HepG2 (cell line): ENCODE results near the gene C14orf180. TPM values are rescaled to one million over a fixed set of nuclear protein-coding genes. Genes with fewer than 3 reads are reported as not detected.

Source experiments
- NR2F6 ChIP-seq, 2 experiments: IDR thresholded peaks; 2 replicates each; pipeline ENCODE4 v1.6.1; 2016; ENCODE audit warnings: antibody characterized with exemption in 1 of 2, mild to moderate bottlenecking in 1 of 2
- PBX3 ChIP-seq: sonication (generic); formaldehyde crosslinking; IDR thresholded peaks from 2 replicates; pipeline ENCODE4 v1.8.1; 2023; ENCODE audit warnings: missing genetic modification reagents, inconsistent platforms, borderline replicate concordance
- RAD21 ChIP-seq: fragments of 450-650 bp; formaldehyde crosslinking; IDR thresholded peaks from 2 replicates; pipeline ENCODE4 v1.5.0; 2020; ENCODE audit warnings: mild to moderate bottlenecking
- SPEN ChIP-seq: sonication (generic); formaldehyde crosslinking; IDR thresholded peaks from 2 replicates; pipeline ENCODE4 v1.5.1; 2020; ENCODE audit warnings: low read depth, mild to moderate bottlenecking, missing genetic modification reagents
- STAG1 ChIP-seq: sonication (generic); formaldehyde crosslinking; IDR thresholded peaks from 2 replicates; pipeline ENCODE4 v1.4.0; 2020; ENCODE audit warnings: missing genetic modification reagents
- THYN1 ChIP-seq: sonication (generic); formaldehyde crosslinking; IDR thresholded peaks from 2 replicates; pipeline ENCODE4 v1.8.1; 2023; ENCODE audit warnings: low read depth, mild to moderate bottlenecking, moderate library complexity, missing genetic modification reagents, borderline replicate concordance
- TOPORS ChIP-seq: sonication (generic); formaldehyde crosslinking; IDR thresholded peaks from 2 replicates; pipeline ENCODE4 v1.8.0; 2023; ENCODE audit warnings: mild to moderate bottlenecking, missing genetic modification reagents
- ZBTB44 ChIP-seq: sonication (generic); formaldehyde crosslinking; IDR thresholded peaks from 2 replicates; pipeline ENCODE4 v1.4.0; 2020; ENCODE audit warnings: missing genetic modification reagents
- ZMYM3 ChIP-seq: sonication (generic); formaldehyde crosslinking; IDR thresholded peaks from 2 replicates; pipeline ENCODE4 v1.5.1; 2020; ENCODE audit warnings: mild to moderate bottlenecking, missing genetic modification reagents
- ZNF432 ChIP-seq: sonication (generic); formaldehyde crosslinking; IDR thresholded peaks from 2 replicates; pipeline ENCODE4 v1.5.0; 2020; ENCODE audit warnings: missing genetic modification reagents, mild to moderate bottlenecking, borderline replicate concordance
- ZNF558 ChIP-seq: sonication (generic); formaldehyde crosslinking; IDR thresholded peaks from 2 replicates; pipeline ENCODE4 v1.9.0; 2022; ENCODE audit warnings: mild to moderate bottlenecking, missing genetic modification reagents, borderline replicate concordance
- ZSCAN21 ChIP-seq: sonication (generic); formaldehyde crosslinking; IDR thresholded peaks from 2 replicates; pipeline ENCODE4 v1.8.0; 2022; ENCODE audit warnings: mild to moderate bottlenecking, missing genetic modification reagents, moderate library complexity, borderline replicate concordance
- polyA plus RNA-seq, 8 experiments: library from polyadenylated mRNA; depleted of rRNA in 3 of 8; stranded (reverse) in 7 of 8; unstranded in 1 of 8; fragments of >200 nt; fragmentation: Illumina TruSeq in 4 of 8; extraction: Trizol in 4 of 8; gene quantifications; 2 replicates each; pipeline versions ENCODE4 v1.2.1 to v1.2.3, GENCODE V29; 2011 to 2016; ENCODE audit warnings: low read depth in 4 of 8, missing spikeins in 1 of 8, mixed read lengths in 1 of 8; ENCODE audit not compliant: insufficient read depth in 1 of 8
- total RNA-seq, 5 experiments: library from RNA; depleted of rRNA; stranded (reverse); fragments of >200 nt; fragmentation: Illumina TruSeq; extraction: Trizol; gene quantifications; 2 replicates each; pipeline ENCODE4 v1.2.3, GENCODE V29; 2016; ENCODE audit warnings: low read depth in 1 of 5
- TF ChIP-seq, protein P1 (sequence below), 2 experiments: sonication (generic) in 1 of 2; formaldehyde crosslinking in 1 of 2; IDR thresholded peaks; 2 replicates each; pipeline versions ENCODE4 v1.6.1 to v1.9.0; 2014 to 2022; ENCODE audit warnings: antibody characterized with exemption in 1 of 2, borderline replicate concordance in 1 of 2, inconsistent platforms in 1 of 2, low read depth in 1 of 2, missing genetic modification reagents in 1 of 2
- TF ChIP-seq, protein P2 (sequence below): sonication (generic); formaldehyde crosslinking; IDR thresholded peaks from 2 replicates; pipeline ENCODE4 v1.8.1; 2023; ENCODE audit warnings: mild to moderate bottlenecking, missing genetic modification reagents
- TF ChIP-seq, protein P3 (sequence below): sonication (generic); formaldehyde crosslinking; conservative IDR thresholded peaks from 2 replicates; pipeline ENCODE4 v1.4.0; 2020; ENCODE audit warnings: missing genetic modification reagents

The C14orf180 gene
- total and polyA plus RNA-seq, 2 of the 13 experiments (the other 11 are each of a cell fraction or from before 2014, with no cell fraction given): not detected

GRCh38 chr14:104604458-104605449 is 25.2 kb downstream of the C14orf180 start, which contains the start of gene TMEM179 (continued):
- TF ChIP-seq, protein P1, sequence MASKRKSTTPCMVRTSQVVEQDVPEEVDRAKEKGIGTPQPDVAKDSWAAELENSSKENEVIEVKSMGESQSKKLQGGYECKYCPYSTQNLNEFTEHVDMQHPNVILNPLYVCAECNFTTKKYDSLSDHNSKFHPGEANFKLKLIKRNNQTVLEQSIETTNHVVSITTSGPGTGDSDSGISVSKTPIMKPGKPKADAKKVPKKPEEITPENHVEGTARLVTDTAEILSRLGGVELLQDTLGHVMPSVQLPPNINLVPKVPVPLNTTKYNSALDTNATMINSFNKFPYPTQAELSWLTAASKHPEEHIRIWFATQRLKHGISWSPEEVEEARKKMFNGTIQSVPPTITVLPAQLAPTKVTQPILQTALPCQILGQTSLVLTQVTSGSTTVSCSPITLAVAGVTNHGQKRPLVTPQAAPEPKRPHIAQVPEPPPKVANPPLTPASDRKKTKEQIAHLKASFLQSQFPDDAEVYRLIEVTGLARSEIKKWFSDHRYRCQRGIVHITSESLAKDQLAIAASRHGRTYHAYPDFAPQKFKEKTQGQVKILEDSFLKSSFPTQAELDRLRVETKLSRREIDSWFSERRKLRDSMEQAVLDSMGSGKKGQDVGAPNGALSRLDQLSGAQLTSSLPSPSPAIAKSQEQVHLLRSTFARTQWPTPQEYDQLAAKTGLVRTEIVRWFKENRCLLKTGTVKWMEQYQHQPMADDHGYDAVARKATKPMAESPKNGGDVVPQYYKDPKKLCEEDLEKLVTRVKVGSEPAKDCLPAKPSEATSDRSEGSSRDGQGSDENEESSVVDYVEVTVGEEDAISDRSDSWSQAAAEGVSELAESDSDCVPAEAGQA (IDR thresholded peaks at IDR 0.05; ENCODE audit: low read depth): no peak
- TF ChIP-seq, protein P1 (CRISPR knock-in tag; IDR thresholded peaks at IDR 0.05; ENCODE audit: borderline replicate concordance): peak; percentile 78; the same call in 1 of the 2 replicates
- no peak for TF ChIP-seq TOPORS (CRISPR knock-in tag)
- 0 out of 2 replicates have a peak, but pooled peaks have one; percentile 20 for TF ChIP-seq RAD21 (CRISPR knock-in tag)
- peak; percentile 45; the same call in 1 of the 2 replicates for TF ChIP-seq ZNF558
- TF ChIP-seq, protein P2, sequence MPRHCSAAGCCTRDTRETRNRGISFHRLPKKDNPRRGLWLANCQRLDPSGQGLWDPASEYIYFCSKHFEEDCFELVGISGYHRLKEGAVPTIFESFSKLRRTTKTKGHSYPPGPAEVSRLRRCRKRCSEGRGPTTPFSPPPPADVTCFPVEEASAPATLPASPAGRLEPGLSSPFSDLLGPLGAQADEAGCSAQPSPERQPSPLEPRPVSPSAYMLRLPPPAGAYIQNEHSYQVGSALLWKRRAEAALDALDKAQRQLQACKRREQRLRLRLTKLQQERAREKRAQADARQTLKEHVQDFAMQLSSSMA (CRISPR knock-in tag): no peak
- no peak for TF ChIP-seq STAG1 (CRISPR knock-in tag)
- TF ChIP-seq NR2F6 (IDR thresholded peaks at IDR 0.05): no peak
- no peak for TF ChIP-seq NR2F6 (CRISPR knock-in tag; IDR thresholded peaks at IDR 0.05)
- TF ChIP-seq, protein P3, sequence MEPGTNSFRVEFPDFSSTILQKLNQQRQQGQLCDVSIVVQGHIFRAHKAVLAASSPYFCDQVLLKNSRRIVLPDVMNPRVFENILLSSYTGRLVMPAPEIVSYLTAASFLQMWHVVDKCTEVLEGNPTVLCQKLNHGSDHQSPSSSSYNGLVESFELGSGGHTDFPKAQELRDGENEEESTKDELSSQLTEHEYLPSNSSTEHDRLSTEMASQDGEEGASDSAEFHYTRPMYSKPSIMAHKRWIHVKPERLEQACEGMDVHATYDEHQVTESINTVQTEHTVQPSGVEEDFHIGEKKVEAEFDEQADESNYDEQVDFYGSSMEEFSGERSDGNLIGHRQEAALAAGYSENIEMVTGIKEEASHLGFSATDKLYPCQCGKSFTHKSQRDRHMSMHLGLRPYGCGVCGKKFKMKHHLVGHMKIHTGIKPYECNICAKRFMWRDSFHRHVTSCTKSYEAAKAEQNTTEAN (CRISPR knock-in tag): peak; percentile 65; the same call in 1 of the 2 replicates
- TF ChIP-seq PBX3 (CRISPR knock-in tag): no peak
- TF ChIP-seq ZNF432: no peak
- 0 out of 2 replicates have a peak, but pooled peaks have one; percentile 55 for TF ChIP-seq ZSCAN21 (CRISPR knock-in tag)
- no peak for TF ChIP-seq THYN1 (CRISPR knock-in tag)
- TF ChIP-seq SPEN: peak; percentile 27; the same call in 1 of the 2 replicates
- no peak for TF ChIP-seq ZBTB44 (CRISPR knock-in tag)
- no peak for TF ChIP-seq ZMYM3 (CRISPR knock-in tag)
